GM12878 (cell line): Measurements from ENCODE around the gene DNAH2. TPM values are rescaled to one million over a fixed set of nuclear protein-coding genes. Genes with fewer than 3 reads are reported as not detected.

Source experiments
- ATAC-seq: fragments of 200-7000 bp; cut with Tn5 transposase; 3 replicates; pipeline ENCODE4 v1.9.1; 2020; ENCODE audit warnings: mild to moderate bottlenecking, moderate library complexity
- BruUV-seq: library from RNA; stranded (reverse); fragments of 400-500 nt; replicated peaks from 2 replicates; lab custom pipeline; 2021; lab: Mats Ljungman, UMichigan
- CTCF ChIA-PET: fragments of 300-600 bp; sonication (Branson Sonifier 250); formaldehyde crosslinking; extraction: SDS; loops from one replicate; lab custom pipeline; 2021; ENCODE audit warnings: inconsistent platforms; lab: Yijun Ruan, JAX
- POLR2A ChIA-PET: fragments of 350-600 bp; formaldehyde crosslinking; extraction: SDS; loops from one replicate; lab custom pipeline; 2021; ENCODE audit warnings: inconsistent platforms; lab: Charles Lee
- RAD21 ChIA-PET: fragments of 300-600 bp; sonication (Branson Sonifier 250); formaldehyde crosslinking; loops from one replicate; lab custom pipeline; 2023; ENCODE audit warnings: antibody characterized with exemption; ENCODE audit not compliant: unreplicated experiment; lab: Charles Lee
- SMC1A ChIA-PET: fragments of 300-600 bp; sonication (Branson Sonifier 250); formaldehyde crosslinking; loops from one replicate; lab custom pipeline; 2023; ENCODE audit not compliant: unreplicated experiment, uncharacterized antibody; lab: Charles Lee
- DNase-seq: peaks from one replicate; pipeline ENCODE4 v3.0.0-alpha.2; 2011; ENCODE audit warnings: low read depth, low spot score
- FAIRE-seq: peaks from 3 replicates; lab custom pipeline; 2011; peaks lifted over from hg19 to GRCh38; lab: Jason Lieb, UNC
- H2AFZ ChIP-seq: 2 replicates; pipeline ENCODE4 v1.6.0; 2011; ENCODE audit warnings: low read depth, low read length, control low read depth; ENCODE audit not compliant: control insufficient read depth
- H3K27ac ChIP-seq: 2 replicates; pipeline ENCODE4 v1.5.1; 2011; ENCODE audit warnings: control low read depth; ENCODE audit not compliant: control insufficient read depth, insufficient read depth
- H3K27me3 ChIP-seq, 2 experiments: replicated peaks in 1 of 2; 2 replicates each; pipeline versions ENCODE4 v1.6.0 to v1.6.1; 2011; ENCODE audit warnings: low read length in 1 of 2; ENCODE audit not compliant: control insufficient read depth in 2 of 2, insufficient read depth in 2 of 2
- H3K36me3 ChIP-seq, 2 experiments: 2 replicates each; pipeline ENCODE4 v1.5.1; 2011; ENCODE audit warnings: low read length in 1 of 2; ENCODE audit not compliant: control insufficient read depth in 2 of 2, insufficient read depth in 2 of 2
- H3K4me1 ChIP-seq: 2 replicates; pipeline ENCODE4 v1.6.1; 2011; ENCODE audit warnings: mild to moderate bottlenecking, low read length, moderate library complexity, mixed read lengths; ENCODE audit not compliant: control insufficient read depth, insufficient read depth
- H3K4me2 ChIP-seq: 2 replicates; pipeline ENCODE4 v1.6.0; 2011; ENCODE audit warnings: control low read depth; ENCODE audit not compliant: control insufficient read depth, insufficient read depth
- H3K4me3 ChIP-seq: fragments of 200-600 bp; sonication (generic); 2 replicates; pipeline ENCODE4 v1.5.1; 2016
- H3K79me2 ChIP-seq: 2 replicates; pipeline ENCODE4 v1.6.0; 2011; ENCODE audit warnings: low read length; ENCODE audit not compliant: control insufficient read depth, insufficient read depth
- H3K9ac ChIP-seq: 2 replicates; pipeline ENCODE4 v1.8.0; 2011; ENCODE audit warnings: low read length, control low read depth, mixed read lengths; ENCODE audit not compliant: control insufficient read depth, insufficient read depth
- H3K9me3 ChIP-seq: replicated peaks from 3 replicates; pipeline ENCODE4 v1.5.1; 2011; ENCODE audit warnings: mild to moderate bottlenecking, low read length; ENCODE audit not compliant: control insufficient read depth, insufficient read depth
- H4K20me1 ChIP-seq: 2 replicates; pipeline ENCODE4 v1.6.0; 2011; ENCODE audit not compliant: control insufficient read depth, insufficient read depth
- BMI1 ChIP-seq: fragments of 450-650 bp; IDR thresholded peaks from 2 replicates; pipeline ENCODE4 v1.6.1; 2016; ENCODE audit warnings: mild to moderate bottlenecking, moderate library complexity, borderline replicate concordance
- CBX5 ChIP-seq: sonication (generic); IDR thresholded peaks from 2 replicates; pipeline ENCODE4 v1.6.1; 2016; ENCODE audit warnings: low read depth, moderate library complexity, mild to moderate bottlenecking, inconsistent platforms
- ETV6 ChIP-seq, 2 experiments: fragments of 450-650 bp in 1 of 2; IDR thresholded peaks in 1 of 2; conservative IDR thresholded peaks in 1 of 2; 2 replicates each; pipeline ENCODE4 v1.6.1; 2014; ENCODE audit warnings: antibody characterized with exemption in 1 of 2, borderline replicate concordance in 1 of 2, low read depth in 1 of 2, mild to moderate bottlenecking in 1 of 2, moderate library complexity in 1 of 2
- FOS ChIP-seq: IDR thresholded peaks from 3 replicates; pipeline ENCODE4 v1.6.1; 2011; ENCODE audit warnings: borderline replicate concordance; ENCODE audit not compliant: insufficient read length; ENCODE audit errors: extremely low read depth
- FOXM1 ChIP-seq: IDR thresholded peaks from 2 replicates; pipeline ENCODE4 v1.6.1; 2012; ENCODE audit warnings: low read depth, mild to moderate bottlenecking, inconsistent platforms, low read length, moderate library complexity
- SP1 ChIP-seq: IDR thresholded peaks from one replicate; pipeline ENCODE4 v1.6.1; 2011; ENCODE audit warnings: low read depth, low read length
- TCF7 ChIP-seq: IDR thresholded peaks from 2 replicates; pipeline ENCODE4 v1.6.1; 2014; ENCODE audit warnings: antibody characterized with exemption, borderline replicate concordance
- ZNF687 ChIP-seq: fragments of 450-650 bp; IDR thresholded peaks from 2 replicates; pipeline ENCODE4 v1.6.1; 2017; ENCODE audit warnings: mild to moderate bottlenecking, moderate library complexity
- whole genome bisulfite sequencing: methylation state at CpG from one replicate; pipeline ENCODE4 v1.1.6; 2016; ENCODE audit warnings: low lambda C conversion rate; ENCODE audit not compliant: insufficient replicate concordance, insufficient coverage; ENCODE audit errors: missing lambda C conversion rate; 5-methylcytosine and 5-hydroxymethylcytosine counted together
- in situ Hi-C: fragments of 300-500 bp; cut with MboI; formaldehyde crosslinking; loops from 9 replicates; pipeline ENCODE4 v1.14.3; 2018; ENCODE audit warnings: mixed read lengths
- intact Hi-C: fragments of 100-400 bp; cut with micrococcal nuclease; formaldehyde crosslinking; loops from one replicate; pipeline ENCODE4 v1.14.2; 2022; ENCODE audit not compliant: unreplicated experiment
- polyA plus RNA-seq, 11 experiments: library from polyadenylated mRNA; depleted of rRNA in 4 of 11; unstranded in 6 of 11; stranded (reverse) in 5 of 11; fragments of >200 nt; fragmentation: Nextera tagmentation in 4 of 11; fragmentation: Illumina TruSeq in 1 of 11; extraction: Ambion mirVana in 4 of 11; extraction: Trizol in 1 of 11; gene quantifications; 1 replicate in 1 of 11; 2 replicates in 10 of 11; pipeline versions ENCODE4 v1.2.1 to v1.2.3, GENCODE V29; 2011 to 2016; ENCODE audit warnings: inconsistent platforms in 2 of 11, missing spikeins in 2 of 11, low read depth in 1 of 11
- total RNA-seq, 4 experiments: library from RNA; depleted of rRNA in 3 of 4; stranded (reverse); fragments of >200 nt in 3 of 4; fragmentation: Illumina TruSeq in 1 of 4; extraction: Trizol in 1 of 4; gene quantifications; 2 replicates each; pipeline versions ENCODE4 v1.2.1 to v1.2.3, GENCODE V29; 2013 to 2021

Gene DNAH2
- total and polyA plus RNA-seq, 10 of the 15 experiments (the other 5 are each of a cell fraction or from before 2014, with no cell fraction given), result not detected

GRCh38 chr17:7706631-7707354 is 10.8 kb upstream of the DNAH2 start (continued):
- TF ChIP-seq SP1, result no peak
- TF ChIP-seq FOXM1, result no peak
- TF ChIP-seq CBX5, result no peak
- TF ChIP-seq FOS, result no peak
- no peak for TF ChIP-seq TCF7
- no peak for TF ChIP-seq ETV6 (conservative IDR thresholded peaks at IDR 0.05 in 1 of 2, IDR thresholded peaks at IDR 0.05 in 1 of 2; ENCODE audit: borderline replicate concordance in 1 of 2, low read depth in 1 of 2)

- no peak overlapping the region for H3K4me2 ChIP-seq
- no peaks in the 10 kb centered on the region for H4K20me1 ChIP-seq
- 54% methylated on average over 9 of the region's 9 CpGs for WGBS
- H3K36me3 ChIP-seq, result no peaks in the 10 kb centered on the region; a peak in 1 of 4 replicates
- H2AFZ ChIP-seq, result no peak overlapping the region
- no peak overlapping the region for H3K27ac ChIP-seq
- in situ Hi-C loops (no loop called here), intact Hi-C loops (no loop called here)
- ChIA-PET POLR2A (interaction anchor here (1.2 kb wide), 1 partner anchor 22 kb away, joined by 3 read pairs; no protein-coding TSS in a partner anchor), CTCF (interaction anchor here (1.7 kb wide), 1 partner anchor 20 kb away, joined by 6 read pairs; the partner anchor contains the start of genes TP53 and WRAP53), SMC1A (no interaction called here), RAD21 (no interaction called here)
- ATAC-seq (no peak), FAIRE-seq (no peak), DNase-seq (no peak)
- BruUV-seq, result no TSS peak
- no peak overlapping the region for H3K9ac ChIP-seq
- H3K4me1 ChIP-seq, result peaks cover 5% of the 10 kb centered on the region
- no peaks in the 10 kb centered on the region for H3K9me3 ChIP-seq
- TF ChIP-seq BMI1 (peak; percentile 58), ZNF687 (no peak)
- H3K79me2 ChIP-seq, result no peaks in the 10 kb centered on the region
- peaks cover 3 to 5% of the 10 kb centered on the region in 2 experiments; a peak in 3 of 4 replicates for H3K27me3 ChIP-seq
- H3K4me3 ChIP-seq, result no peak overlapping the region
These were observed 10.1 kb upstream of the DNAH2 start for GRCh38 chr17:7707446-7707845.
